WTC11 (cell line): ENCODE results near the gene SSH2. TPM values are rescaled to one million over a fixed set of nuclear protein-coding genes. Genes with fewer than 3 reads are reported as not detected.

Experiments
- ATAC-seq: fragments of 200-7000 bp; cut with Tn5 transposase; 2 replicates; pipeline ENCODE4 v1.10.0; 2021; ENCODE audit warnings: mild to moderate bottlenecking, moderate library complexity
- CTCF ChIA-PET: fragments of 300-600 bp; sonication (Branson Sonifier 250); formaldehyde crosslinking; loops from one replicate; lab custom pipeline; 2021; ENCODE audit warnings: antibody characterized with exemption; lab: Charles Lee
- POLR2A ChIA-PET: fragments of 350-600 bp; sonication (Branson Sonifier 250); formaldehyde crosslinking; loops from one replicate; lab custom pipeline; 2021; ENCODE audit warnings: antibody characterized with exemption; lab: Charles Lee
- DNase-seq: peaks from one replicate; pipeline ENCODE4 v3.0.0; 2021; ENCODE audit warnings: low spot score
- H3K27ac Mint-ChIP-seq: 2 replicates; pipeline ENCODE4 v1.8.0; 2021; ENCODE audit warnings: mixed read lengths
- H3K27me3 Mint-ChIP-seq: 2 replicates; pipeline ENCODE4 v1.8.0; 2021; ENCODE audit warnings: low read depth, mild to moderate bottlenecking, moderate library complexity, mixed read lengths
- H3K36me3 Mint-ChIP-seq: 2 replicates; pipeline ENCODE4 v1.8.0; 2021; ENCODE audit warnings: mixed read lengths
- H3K4me1 Mint-ChIP-seq: 2 replicates; pipeline ENCODE4 v1.8.0; 2022; ENCODE audit warnings: mixed read lengths
- H3K4me3 Mint-ChIP-seq: 2 replicates; pipeline ENCODE4 v1.8.0; 2021; ENCODE audit warnings: mild to moderate bottlenecking, moderate library complexity, mixed read lengths
- H3K9me3 Mint-ChIP-seq: 2 replicates; pipeline ENCODE4 v1.8.0; 2021; ENCODE audit warnings: mixed read lengths
- CBFB ChIP-seq: sonication (generic); formaldehyde crosslinking; IDR thresholded peaks from 2 replicates; pipeline ENCODE4 v1.8.1; 2022; ENCODE audit warnings: mild to moderate bottlenecking, low read depth, missing genetic modification reagents
- EMX1 ChIP-seq: fragments of 250-450 bp; sonication (Bioruptor Pico); IDR thresholded peaks from 2 replicates; pipeline ENCODE4 v1.8.0; 2021; ENCODE audit warnings: mild to moderate bottlenecking
- JUN ChIP-seq: sonication (generic); formaldehyde crosslinking; IDR thresholded peaks from 2 replicates; pipeline ENCODE4 v1.8.0; 2023; ENCODE audit warnings: mild to moderate bottlenecking, missing genetic modification reagents
- MXD4 ChIP-seq: fragments of 250-450 bp; sonication (Bioruptor Pico); IDR thresholded peaks from 2 replicates; pipeline ENCODE4 v1.8.0; 2021; ENCODE audit warnings: mild to moderate bottlenecking, moderate library complexity, borderline replicate concordance
- MYBL2 ChIP-seq: sonication (generic); formaldehyde crosslinking; IDR thresholded peaks from 2 replicates; pipeline ENCODE4 v1.8.1; 2023; ENCODE audit warnings: mild to moderate bottlenecking, moderate library complexity, missing genetic modification reagents
- NR1H2 ChIP-seq: sonication (generic); formaldehyde crosslinking; IDR thresholded peaks from 2 replicates; pipeline ENCODE4 v1.9.0; 2021; ENCODE audit warnings: mild to moderate bottlenecking, moderate library complexity, missing genetic modification reagents
- SOX15 ChIP-seq: fragments of 250-450 bp; sonication (Bioruptor Pico); IDR thresholded peaks from 2 replicates; pipeline ENCODE4 v1.9.0; 2021; ENCODE audit warnings: mild to moderate bottlenecking
- ZNF317 ChIP-seq: sonication (generic); formaldehyde crosslinking; IDR thresholded peaks from 2 replicates; pipeline ENCODE4 v1.8.1; 2023; ENCODE audit warnings: low read depth, mild to moderate bottlenecking, moderate library complexity, missing genetic modification reagents, borderline replicate concordance
- ZNF671 ChIP-seq: fragments of 250-450 bp; sonication (Bioruptor Pico); IDR thresholded peaks from 2 replicates; pipeline ENCODE4 v1.8.0; 2021; ENCODE audit warnings: mild to moderate bottlenecking
- total RNA-seq: library from RNA; stranded (reverse); gene quantifications from 3 replicates; pipeline ENCODE4 v1.2.3, GENCODE V29; 2021
- TF ChIP-seq, protein P1 (sequence below): sonication (generic); formaldehyde crosslinking; IDR thresholded peaks from 2 replicates; pipeline ENCODE4 v1.8.0; 2023; ENCODE audit warnings: missing genetic modification reagents, mild to moderate bottlenecking, borderline replicate concordance
- TF ChIP-seq, protein P2 (sequence below): sonication (generic); formaldehyde crosslinking; IDR thresholded peaks from 2 replicates; pipeline ENCODE4 v1.8.0; 2022; ENCODE audit warnings: mild to moderate bottlenecking, missing genetic modification reagents
- TF ChIP-seq, protein P3 (sequence below): fragments of 250-450 bp; sonication (Bioruptor Pico); IDR thresholded peaks from 2 replicates; pipeline ENCODE4 v2.1.2; 2022; ENCODE audit warnings: mild to moderate bottlenecking, moderate library complexity
- TF ChIP-seq, protein P4 (sequence below): sonication (generic); formaldehyde crosslinking; IDR thresholded peaks from 2 replicates; pipeline ENCODE4 v1.8.1; 2023; ENCODE audit warnings: mild to moderate bottlenecking, missing genetic modification reagents, moderate library complexity
- TF ChIP-seq, protein P5 (sequence below): sonication (generic); formaldehyde crosslinking; conservative IDR thresholded peaks from 2 replicates; pipeline ENCODE4 v1.8.1; 2023; ENCODE audit warnings: mild to moderate bottlenecking, low read depth, missing genetic modification reagents, moderate library complexity
- TF ChIP-seq, protein P6 (sequence below): sonication (generic); formaldehyde crosslinking; IDR thresholded peaks from 2 replicates; pipeline ENCODE4 v1.8.0; 2022; ENCODE audit warnings: mild to moderate bottlenecking, missing genetic modification reagents
- TF ChIP-seq, protein P7 (sequence below): fragments of 250-450 bp; sonication (Bioruptor Pico); IDR thresholded peaks from 2 replicates; pipeline ENCODE4 v1.9.0; 2021; ENCODE audit warnings: mild to moderate bottlenecking

SSH2 gene
- total RNA-seq, 1 experiment from 2014 or later: 14.3 TPM

DNA sequence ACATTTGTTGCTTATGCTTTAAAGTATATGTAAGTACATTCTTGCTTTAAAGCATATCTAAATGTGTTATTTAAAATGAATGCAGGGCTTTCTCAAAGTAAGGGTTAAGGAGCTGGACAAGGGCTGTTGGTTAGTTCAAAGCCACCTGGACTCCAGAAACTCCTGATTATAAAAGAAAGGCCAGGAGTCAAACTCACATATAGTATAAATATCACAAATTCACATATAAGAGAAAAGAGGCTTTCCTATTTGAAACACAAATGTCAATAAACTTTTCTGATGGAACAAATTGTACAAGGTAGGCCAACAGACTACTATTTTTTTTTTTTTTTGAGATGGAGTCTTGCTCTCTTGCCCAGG is 222.8 kb downstream of the SSH2 start (continued):
- TF ChIP-seq, protein P1, sequence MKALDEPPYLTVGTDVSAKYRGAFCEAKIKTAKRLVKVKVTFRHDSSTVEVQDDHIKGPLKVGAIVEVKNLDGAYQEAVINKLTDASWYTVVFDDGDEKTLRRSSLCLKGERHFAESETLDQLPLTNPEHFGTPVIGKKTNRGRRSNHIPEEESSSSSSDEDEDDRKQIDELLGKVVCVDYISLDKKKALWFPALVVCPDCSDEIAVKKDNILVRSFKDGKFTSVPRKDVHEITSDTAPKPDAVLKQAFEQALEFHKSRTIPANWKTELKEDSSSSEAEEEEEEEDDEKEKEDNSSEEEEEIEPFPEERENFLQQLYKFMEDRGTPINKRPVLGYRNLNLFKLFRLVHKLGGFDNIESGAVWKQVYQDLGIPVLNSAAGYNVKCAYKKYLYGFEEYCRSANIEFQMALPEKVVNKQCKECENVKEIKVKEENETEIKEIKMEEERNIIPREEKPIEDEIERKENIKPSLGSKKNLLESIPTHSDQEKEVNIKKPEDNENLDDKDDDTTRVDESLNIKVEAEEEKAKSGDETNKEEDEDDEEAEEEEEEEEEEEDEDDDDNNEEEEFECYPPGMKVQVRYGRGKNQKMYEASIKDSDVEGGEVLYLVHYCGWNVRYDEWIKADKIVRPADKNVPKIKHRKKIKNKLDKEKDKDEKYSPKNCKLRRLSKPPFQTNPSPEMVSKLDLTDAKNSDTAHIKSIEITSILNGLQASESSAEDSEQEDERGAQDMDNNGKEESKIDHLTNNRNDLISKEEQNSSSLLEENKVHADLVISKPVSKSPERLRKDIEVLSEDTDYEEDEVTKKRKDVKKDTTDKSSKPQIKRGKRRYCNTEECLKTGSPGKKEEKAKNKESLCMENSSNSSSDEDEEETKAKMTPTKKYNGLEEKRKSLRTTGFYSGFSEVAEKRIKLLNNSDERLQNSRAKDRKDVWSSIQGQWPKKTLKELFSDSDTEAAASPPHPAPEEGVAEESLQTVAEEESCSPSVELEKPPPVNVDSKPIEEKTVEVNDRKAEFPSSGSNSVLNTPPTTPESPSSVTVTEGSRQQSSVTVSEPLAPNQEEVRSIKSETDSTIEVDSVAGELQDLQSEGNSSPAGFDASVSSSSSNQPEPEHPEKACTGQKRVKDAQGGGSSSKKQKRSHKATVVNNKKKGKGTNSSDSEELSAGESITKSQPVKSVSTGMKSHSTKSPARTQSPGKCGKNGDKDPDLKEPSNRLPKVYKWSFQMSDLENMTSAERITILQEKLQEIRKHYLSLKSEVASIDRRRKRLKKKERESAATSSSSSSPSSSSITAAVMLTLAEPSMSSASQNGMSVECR: no peak

DNA sequence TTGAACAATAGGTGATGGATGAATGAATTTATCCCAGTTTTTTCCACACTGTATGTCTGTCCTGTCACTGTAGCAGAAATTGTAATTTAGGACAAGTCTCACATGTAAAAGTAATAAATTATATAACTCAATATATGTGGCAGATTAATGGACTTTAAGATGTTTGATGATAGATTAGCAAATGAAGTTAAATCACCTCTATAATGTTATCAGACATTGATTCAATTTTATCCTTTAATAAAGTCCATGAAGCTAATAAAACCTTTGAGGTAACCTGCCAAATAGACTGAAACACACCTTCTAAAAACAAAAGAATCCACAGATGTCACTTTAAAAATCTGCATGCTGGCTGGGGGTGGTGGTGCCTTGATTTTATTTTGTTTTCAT is 224.0 kb downstream of the SSH2 start:
- H3K27ac Mint-ChIP-seq: no peak overlapping the region; the same call in 1 of the 2 replicates
- H3K4me3 Mint-ChIP-seq: no peak overlapping the region
- DNase-seq (no peak), ATAC-seq (no peak)
- ChIA-PET POLR2A (no interaction called here), CTCF (no interaction called here)
- TF ChIP-seq, protein P2, sequence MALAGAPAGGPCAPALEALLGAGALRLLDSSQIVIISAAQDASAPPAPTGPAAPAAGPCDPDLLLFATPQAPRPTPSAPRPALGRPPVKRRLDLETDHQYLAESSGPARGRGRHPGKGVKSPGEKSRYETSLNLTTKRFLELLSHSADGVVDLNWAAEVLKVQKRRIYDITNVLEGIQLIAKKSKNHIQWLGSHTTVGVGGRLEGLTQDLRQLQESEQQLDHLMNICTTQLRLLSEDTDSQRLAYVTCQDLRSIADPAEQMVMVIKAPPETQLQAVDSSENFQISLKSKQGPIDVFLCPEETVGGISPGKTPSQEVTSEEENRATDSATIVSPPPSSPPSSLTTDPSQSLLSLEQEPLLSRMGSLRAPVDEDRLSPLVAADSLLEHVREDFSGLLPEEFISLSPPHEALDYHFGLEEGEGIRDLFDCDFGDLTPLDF (CRISPR knock-in tag): no peak
- TF ChIP-seq CBFB (CRISPR knock-in tag): no peak
- no peak for TF ChIP-seq MXD4 (CRISPR knock-in tag)
- TF ChIP-seq ZNF671 (CRISPR knock-in tag): no peak
- TF ChIP-seq MYBL2 (CRISPR knock-in tag): no peak
- TF ChIP-seq, protein P3, sequence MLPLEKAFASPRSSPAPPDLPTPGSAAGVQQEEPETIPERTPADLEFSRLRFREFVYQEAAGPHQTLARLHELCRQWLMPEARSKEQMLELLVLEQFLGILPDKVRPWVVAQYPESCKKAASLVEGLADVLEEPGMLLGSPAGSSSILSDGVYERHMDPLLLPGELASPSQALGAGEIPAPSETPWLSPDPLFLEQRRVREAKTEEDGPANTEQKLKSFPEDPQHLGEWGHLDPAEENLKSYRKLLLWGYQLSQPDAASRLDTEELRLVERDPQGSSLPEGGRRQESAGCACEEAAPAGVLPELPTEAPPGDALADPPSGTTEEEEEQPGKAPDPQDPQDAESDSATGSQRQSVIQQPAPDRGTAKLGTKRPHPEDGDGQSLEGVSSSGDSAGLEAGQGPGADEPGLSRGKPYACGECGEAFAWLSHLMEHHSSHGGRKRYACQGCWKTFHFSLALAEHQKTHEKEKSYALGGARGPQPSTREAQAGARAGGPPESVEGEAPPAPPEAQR (CRISPR knock-in tag): no peak
- TF ChIP-seq, protein P4, sequence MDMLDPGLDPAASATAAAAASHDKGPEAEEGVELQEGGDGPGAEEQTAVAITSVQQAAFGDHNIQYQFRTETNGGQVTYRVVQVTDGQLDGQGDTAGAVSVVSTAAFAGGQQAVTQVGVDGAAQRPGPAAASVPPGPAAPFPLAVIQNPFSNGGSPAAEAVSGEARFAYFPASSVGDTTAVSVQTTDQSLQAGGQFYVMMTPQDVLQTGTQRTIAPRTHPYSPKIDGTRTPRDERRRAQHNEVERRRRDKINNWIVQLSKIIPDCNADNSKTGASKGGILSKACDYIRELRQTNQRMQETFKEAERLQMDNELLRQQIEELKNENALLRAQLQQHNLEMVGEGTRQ (CRISPR knock-in tag): no peak
- TF ChIP-seq, protein P5, sequence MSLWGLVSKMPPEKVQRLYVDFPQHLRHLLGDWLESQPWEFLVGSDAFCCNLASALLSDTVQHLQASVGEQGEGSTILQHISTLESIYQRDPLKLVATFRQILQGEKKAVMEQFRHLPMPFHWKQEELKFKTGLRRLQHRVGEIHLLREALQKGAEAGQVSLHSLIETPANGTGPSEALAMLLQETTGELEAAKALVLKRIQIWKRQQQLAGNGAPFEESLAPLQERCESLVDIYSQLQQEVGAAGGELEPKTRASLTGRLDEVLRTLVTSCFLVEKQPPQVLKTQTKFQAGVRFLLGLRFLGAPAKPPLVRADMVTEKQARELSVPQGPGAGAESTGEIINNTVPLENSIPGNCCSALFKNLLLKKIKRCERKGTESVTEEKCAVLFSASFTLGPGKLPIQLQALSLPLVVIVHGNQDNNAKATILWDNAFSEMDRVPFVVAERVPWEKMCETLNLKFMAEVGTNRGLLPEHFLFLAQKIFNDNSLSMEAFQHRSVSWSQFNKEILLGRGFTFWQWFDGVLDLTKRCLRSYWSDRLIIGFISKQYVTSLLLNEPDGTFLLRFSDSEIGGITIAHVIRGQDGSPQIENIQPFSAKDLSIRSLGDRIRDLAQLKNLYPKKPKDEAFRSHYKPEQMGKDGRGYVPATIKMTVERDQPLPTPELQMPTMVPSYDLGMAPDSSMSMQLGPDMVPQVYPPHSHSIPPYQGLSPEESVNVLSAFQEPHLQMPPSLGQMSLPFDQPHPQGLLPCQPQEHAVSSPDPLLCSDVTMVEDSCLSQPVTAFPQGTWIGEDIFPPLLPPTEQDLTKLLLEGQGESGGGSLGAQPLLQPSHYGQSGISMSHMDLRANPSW (CRISPR knock-in tag): no peak
- TF ChIP-seq, protein P6, sequence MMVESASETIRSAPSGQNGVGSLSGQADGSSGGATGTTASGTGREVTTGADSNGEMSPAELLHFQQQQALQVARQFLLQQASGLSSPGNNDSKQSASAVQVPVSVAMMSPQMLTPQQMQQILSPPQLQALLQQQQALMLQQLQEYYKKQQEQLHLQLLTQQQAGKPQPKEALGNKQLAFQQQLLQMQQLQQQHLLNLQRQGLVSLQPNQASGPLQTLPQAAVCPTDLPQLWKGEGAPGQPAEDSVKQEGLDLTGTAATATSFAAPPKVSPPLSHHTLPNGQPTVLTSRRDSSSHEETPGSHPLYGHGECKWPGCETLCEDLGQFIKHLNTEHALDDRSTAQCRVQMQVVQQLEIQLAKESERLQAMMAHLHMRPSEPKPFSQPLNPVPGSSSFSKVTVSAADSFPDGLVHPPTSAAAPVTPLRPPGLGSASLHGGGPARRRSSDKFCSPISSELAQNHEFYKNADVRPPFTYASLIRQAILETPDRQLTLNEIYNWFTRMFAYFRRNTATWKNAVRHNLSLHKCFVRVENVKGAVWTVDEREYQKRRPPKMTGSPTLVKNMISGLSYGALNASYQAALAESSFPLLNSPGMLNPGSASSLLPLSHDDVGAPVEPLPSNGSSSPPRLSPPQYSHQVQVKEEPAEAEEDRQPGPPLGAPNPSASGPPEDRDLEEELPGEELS: no peak
- TF ChIP-seq EMX1 (CRISPR knock-in tag): no peak
- no peak for TF ChIP-seq JUN (CRISPR knock-in tag)
- TF ChIP-seq NR1H2 (CRISPR knock-in tag): no peak
- TF ChIP-seq, protein P7, sequence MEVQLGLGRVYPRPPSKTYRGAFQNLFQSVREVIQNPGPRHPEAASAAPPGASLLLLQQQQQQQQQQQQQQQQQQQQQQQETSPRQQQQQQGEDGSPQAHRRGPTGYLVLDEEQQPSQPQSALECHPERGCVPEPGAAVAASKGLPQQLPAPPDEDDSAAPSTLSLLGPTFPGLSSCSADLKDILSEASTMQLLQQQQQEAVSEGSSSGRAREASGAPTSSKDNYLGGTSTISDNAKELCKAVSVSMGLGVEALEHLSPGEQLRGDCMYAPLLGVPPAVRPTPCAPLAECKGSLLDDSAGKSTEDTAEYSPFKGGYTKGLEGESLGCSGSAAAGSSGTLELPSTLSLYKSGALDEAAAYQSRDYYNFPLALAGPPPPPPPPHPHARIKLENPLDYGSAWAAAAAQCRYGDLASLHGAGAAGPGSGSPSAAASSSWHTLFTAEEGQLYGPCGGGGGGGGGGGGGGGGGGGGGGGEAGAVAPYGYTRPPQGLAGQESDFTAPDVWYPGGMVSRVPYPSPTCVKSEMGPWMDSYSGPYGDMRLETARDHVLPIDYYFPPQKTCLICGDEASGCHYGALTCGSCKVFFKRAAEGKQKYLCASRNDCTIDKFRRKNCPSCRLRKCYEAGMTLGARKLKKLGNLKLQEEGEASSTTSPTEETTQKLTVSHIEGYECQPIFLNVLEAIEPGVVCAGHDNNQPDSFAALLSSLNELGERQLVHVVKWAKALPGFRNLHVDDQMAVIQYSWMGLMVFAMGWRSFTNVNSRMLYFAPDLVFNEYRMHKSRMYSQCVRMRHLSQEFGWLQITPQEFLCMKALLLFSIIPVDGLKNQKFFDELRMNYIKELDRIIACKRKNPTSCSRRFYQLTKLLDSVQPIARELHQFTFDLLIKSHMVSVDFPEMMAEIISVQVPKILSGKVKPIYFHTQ: no peak
- TF ChIP-seq ZNF317 (CRISPR knock-in tag): no peak
- TF ChIP-seq SOX15 (CRISPR knock-in tag): no peak
- no peaks in the 10 kb centered on the region for H3K9me3 Mint-ChIP-seq
- H3K27me3 Mint-ChIP-seq: no peaks in the 10 kb centered on the region
- peaks cover 5% of the 10 kb centered on the region for H3K4me1 Mint-ChIP-seq
- no peaks in the 10 kb centered on the region for H3K36me3 Mint-ChIP-seq
